HK-2 (cell line): ENCODE results near the gene DYNC2I2.
A peak's percentile ranks its signal among the peaks of the same experiment; 100 is the strongest.
"Not testable (repeated sequence)": the region's sequence is repeated elsewhere in the genome, so short reads cannot be mapped to it uniquely, and the experiment has no call there.

Experiments
- DNase-seq: peaks from one replicate; pipeline ENCODE4 v3.0.0-alpha.2; 2018; ENCODE audit not compliant: unreplicated experiment

DYNC2I2 gene

DNA sequence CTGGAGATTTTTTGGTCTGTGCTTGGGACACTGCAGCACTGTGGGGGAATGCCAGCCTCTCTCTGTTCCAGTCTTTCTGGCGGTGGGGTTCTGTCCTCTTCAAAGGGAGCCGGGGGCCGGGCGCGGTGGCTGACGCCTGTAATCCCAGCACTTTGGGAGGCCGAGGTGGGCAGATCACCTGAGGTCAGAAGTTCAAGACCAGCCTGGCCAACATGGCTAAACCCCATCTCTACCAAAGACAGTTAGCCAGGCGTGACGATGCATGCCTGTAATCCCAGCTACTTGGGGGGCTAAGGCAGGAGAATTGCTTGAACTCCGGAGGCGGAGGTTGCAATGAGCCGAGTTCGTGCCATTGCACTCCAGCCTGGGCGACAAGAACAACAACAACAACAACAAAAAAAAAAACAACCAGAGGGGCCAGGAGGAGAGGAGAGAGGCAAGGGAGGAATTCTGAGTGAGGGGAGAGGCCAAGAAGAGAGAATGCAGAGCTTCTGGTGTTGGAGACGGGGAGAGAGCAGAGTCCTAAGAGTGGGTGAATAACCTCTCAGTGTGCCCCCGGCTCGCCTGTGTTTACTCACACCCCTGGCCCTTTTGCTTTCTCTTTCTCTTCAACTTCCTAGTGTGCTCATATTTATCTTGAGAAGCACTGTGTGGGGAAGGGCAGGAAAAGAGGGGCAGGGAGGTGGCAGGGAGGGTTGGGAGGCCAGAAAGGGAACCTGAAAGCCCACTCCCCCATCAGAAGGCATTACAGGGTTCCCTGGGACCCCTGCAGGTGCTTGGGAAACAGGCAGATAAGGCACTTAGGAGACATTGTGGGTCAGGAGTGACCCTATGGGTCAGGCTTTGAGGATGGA, 29.2 kb upstream of the DYNC2I2 start:
- no peak for DNase-seq

DNA sequence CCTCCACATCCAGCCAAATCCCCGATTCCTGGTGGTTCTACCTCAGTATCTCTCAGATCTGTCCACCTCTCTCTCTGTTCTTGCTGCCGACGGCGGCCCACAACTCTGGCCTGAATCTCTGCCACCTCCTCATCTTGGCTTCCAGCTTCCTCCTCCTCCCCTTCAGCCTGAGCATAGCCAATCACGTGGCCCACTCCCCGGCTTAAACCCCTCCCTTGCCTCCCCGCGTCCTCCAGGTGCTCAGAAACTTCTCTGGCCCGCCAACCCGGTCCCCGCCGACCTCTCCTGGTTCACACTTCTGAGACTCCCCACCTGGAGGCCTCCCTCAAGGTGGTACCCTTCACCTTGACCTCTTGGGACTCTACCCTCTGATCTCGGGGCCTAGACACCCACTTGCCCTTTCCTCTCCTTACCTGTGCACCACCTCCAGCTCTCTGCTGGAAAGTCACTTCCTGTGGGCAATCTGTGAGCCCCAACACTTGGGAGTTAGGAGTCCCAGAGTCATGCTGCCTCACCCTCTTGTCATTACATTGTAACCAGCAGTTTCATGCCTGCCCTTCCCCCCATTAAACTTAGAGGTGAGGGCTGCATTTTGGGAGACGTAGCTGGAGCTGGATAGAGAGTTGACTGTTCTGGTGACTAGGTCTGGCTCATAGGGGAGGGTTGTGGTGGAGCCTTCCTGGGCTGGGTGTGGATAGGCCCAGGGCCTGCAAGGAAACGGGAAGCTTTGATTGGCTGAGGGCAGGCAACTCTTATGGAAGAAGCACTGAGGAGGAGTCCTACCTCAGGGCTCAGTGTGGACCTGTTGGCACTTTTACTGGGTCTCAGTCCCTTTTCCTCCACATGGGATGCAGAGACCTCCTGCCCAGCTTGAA, 27.9 kb upstream of the DYNC2I2 start:
- DNase-seq, result peak; percentile 87

DNA sequence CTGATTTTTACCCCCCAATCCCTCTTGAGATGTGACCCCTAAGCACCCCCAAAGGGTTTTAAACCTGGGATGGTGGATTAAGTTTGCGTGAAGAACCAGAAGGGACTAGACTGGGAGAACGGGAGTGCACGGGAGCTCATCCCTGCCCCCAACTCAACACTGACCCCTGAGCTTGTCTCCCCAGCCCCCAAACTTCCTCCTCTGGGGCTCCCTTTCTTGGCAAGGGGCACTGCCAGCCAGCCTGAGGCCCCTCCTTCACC, 27.3 kb upstream of the DYNC2I2 start:
- no peak for DNase-seq

DNA sequence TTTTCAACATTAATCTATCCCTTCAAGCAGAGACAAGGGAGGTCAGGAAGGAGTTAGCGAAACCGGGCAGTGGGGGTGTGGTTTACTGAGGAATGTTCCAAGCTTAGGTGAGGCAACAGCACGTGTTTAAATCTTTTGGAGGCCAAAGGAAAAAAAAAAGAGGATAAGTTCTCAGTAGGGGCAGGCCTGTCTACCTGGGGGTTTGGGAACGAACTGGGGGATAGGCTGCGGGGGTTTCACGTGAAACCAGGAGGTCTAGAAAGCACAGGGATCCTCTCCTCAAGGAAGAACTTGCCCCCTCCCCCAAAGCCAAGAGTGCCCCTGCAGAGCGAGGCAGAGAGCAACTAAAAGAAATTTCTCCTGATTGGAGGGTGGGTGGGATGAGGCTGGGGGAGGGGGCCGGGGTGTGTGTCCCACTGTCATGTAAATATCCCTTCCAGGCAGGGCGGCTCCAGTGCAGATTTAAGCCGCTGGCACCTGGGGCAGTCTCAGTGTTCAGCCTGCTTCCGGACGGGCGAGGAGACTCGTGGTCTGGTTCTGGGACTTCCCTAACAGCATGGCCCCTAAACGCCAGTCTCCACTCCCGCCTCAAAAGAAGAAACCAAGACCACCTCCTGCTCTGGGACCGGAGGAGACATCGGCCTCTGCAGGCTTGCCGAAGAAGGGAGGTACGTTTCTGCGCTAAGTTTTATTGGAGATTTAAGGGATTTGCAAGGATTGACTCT, 26.9 kb upstream of the DYNC2I2 start:
- DNase-seq, result peak; percentile 66

DNA sequence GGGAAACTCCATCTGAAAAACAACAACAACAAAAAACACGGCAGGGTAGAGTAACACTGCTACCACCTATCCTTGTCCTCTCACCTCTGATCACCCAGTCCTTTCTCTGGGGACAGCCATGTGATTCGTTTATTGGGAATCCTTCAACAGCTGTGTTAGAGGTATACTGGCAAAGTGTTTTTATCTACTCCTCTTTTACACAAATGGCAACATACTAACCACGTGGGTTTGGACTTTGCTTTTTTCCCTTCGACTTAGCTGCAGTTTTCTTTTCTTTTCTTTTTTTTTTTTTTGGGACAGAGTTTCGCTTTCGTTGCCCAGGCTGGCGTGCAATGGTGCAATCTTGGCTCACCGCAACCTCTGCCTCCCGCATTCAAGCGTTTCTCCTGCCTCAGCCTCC, 21.1 kb upstream of the DYNC2I2 start:
- DNase-seq, result no peak

DNA sequence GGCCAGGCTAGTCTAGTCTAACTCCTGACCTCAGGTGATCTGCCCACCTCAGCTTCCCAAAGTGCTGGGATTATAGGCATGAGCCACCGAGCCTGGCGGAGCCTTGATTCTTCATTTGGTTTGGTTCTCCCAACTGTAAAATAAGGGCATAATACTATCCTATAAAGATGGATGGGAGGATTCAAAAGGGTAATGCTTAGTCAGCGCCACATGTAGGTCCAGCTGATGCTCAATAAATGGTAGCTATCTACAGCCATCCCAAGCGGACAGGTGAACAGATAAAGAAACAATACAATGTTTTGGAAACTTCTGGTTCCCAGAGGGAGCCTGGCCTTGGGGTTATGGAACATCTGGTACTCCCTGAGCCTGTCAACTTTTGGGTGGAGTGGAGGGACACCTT, 18.7 kb upstream of the DYNC2I2 start:
- DNase-seq, result no peak

DNA sequence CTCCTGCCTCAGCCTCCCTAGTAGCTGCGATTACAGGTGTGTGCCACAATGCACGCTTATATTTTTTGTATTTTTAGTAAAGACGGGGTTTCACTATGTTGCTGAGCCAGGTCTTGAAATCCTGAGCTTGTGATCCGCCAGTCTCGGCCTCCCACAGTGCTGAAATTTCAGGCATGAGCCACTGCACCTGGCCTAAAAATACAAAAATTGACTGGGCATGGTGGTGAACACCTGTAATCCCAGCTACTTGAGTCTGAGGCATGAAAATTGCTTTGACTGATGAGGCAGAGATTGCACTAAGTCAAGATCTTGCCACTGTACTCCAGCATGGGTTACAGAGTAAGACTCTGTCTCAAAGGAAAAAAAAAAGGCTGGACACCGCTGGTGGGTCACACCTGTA, 13.1 kb upstream of the DYNC2I2 start:
- no peak for DNase-seq

DNA sequence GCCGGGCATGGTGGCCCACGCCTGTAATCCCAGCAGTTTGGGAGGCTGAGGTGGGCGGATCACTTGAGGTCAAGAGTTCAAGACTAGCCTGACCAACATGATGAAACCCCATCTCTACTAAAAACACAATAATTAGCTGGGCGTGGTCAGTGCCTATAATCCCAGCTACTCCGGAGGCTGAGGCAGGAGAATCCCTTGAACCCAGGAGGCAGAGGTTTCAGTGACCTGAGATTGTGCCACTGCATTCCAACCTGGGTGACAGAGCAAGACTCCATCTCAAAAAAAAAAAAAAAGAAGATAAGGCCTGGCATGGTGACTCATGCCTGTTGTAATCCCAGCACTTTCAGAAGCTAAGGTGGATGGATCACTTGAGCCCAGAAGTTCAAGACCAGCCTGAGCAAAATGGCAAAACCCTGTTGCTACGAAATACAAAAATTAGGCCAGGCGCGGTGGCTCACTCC, 9.9 kb upstream of the DYNC2I2 start:
- DNase-seq, result not testable (repeated sequence)

DNA sequence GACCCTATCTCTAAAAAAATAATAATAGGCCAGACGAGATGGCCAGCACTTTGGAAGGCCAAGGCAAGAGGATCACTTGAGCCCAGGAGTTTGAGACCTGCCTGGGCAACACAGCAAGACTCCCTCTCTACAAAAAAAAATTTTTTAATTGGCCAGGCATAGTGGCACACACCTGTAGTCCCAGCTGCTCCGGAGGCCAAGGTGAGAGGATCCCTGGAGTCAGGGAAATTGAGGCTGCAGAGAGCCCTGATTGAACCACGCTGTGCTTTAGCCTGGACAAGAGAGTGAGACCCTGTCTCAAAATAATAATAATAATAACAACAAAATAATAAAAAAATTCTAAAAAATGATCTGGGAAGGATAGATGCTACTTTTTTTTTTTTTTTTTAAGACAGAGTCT, 1.1 kb upstream of the DYNC2I2 start:
- no peak for DNase-seq

DNA sequence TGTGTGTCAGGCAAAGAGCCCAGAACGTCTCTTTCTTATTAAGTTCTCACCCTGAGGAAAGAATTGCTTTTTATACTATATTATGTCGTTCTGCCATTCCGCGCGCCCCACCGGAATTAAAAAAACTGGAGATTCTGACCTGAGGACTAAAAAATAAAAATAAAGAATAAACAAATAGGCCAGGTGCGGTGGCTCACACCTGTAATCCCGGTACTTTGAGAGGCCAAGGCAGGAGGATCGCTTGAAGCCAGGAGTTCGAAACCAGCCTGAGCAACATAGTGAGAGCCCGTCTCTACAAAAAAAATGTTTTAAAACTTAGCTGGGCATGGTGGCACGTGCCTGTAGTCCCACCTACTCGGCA, 677 bp upstream of the DYNC2I2 start:
- no peak for DNase-seq

DNA sequence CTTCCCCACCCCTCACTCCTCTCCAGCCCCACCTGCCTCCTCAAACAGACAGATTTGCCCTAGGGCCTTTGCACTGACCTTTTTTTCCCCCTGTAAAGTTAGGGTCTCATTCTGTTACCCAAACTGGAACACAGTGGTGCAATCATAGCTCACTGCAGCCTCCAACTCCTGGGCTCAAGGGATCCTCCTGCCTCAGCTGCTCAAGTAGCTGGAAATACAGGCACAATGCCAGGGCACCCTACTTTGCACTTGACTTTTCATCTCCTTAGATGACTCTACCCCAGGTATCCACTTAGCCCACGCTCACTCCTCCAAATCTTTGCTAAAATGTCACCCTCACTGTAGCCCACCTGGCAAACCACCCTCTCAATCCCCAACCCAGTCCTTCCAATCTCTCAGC, 2.2 kb downstream of the DYNC2I2 start:
- no peak for DNase-seq

DNA sequence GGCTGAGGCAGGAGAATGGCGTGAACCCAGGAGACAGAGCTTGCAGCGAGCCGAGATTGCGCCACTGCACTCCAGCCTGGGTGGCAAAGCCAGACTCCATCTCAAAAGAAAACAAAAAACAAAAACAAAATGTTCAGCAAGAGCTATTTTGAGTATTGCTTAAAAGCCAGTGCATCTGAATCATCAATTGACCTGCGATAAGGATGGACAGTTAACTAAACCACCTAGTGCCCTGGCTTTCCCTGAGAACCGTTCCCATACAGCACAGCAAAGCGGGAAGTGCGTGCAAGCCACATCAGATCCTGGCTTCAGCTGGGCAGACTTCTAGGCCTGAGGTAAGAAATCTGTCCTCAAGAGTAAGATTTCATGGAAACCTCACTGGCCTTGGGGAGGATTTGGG, 2.7 kb downstream of the DYNC2I2 start:
- no peak for DNase-seq

DNA sequence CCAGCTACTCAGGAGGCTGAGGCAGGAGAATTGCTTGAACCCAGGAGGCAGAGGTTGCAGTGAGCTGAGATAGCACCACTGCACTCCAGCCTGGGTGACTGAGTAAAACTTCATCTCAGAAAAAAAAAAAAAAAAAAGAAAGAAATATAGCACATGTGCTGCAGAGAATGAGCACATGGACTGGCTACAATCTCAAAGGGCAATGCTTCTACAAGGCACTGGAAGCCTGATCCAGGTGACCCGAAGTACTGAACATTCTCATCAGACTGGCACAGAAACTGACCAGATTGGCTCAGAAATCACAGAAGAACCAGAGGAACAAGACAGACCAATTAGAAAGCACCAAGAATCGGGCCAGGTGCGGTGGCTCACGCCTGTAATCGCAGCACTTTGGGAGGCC, 4.8 kb downstream of the DYNC2I2 start:
- DNase-seq, result no peak

DNA sequence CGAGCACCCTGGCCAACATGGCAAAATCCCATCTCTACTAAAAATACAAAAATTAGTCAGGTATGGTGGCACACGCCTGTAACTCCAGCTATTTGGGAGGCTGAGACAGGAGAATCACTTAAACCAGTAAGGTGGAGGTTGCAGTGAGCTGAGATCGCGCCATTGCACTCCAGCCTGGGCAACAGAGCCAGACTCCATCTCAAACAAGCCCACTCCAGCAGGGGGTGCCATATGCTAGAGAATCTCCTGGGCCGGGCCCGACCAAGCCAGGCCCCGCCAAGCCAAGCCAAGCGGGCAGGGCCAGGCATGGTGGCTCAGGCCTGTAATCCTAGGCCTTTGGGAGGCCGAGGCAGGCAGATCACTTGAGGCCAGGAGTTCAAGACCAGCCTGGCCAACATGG, 8.4 kb downstream of the DYNC2I2 start:
- DNase-seq, result not testable (repeated sequence)

DNA sequence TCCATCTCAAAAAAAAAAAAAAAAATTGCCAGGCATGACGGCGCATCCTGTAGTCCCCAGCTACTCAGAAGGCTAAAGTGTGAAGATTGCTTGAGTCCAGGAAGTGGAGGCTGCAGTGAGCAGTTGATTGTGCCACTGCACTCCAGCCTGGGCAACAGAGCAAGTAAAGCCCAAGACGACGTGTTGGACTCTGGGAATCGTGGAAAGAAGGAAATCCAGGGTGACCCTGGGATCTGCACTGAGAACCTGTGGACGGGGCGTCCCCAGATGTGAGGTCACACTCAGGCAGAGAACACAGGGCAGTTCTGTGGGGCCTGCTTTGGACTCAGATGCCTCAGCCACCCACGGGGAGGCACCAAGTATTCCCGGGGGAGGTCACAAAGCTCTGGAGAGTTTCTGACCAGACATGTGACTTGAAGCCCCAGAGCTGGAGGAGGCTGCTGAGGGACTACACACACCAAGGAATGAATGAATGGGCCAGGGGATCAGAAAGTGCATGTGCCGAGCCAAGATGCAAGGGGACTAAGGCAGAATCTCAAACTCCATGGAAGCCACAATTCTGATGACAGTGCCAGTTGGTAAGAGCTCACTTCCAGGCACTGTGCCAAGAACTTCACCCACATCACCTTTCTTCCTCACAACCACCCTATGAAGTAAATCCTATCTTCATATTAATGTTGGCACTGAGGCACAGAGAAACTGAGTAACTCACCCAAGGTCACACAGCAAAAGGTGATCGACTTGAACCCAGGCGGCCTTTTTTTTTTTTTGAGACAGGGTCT, 12.9 kb downstream of the DYNC2I2 start:
- DNase-seq, result no peak

DNA sequence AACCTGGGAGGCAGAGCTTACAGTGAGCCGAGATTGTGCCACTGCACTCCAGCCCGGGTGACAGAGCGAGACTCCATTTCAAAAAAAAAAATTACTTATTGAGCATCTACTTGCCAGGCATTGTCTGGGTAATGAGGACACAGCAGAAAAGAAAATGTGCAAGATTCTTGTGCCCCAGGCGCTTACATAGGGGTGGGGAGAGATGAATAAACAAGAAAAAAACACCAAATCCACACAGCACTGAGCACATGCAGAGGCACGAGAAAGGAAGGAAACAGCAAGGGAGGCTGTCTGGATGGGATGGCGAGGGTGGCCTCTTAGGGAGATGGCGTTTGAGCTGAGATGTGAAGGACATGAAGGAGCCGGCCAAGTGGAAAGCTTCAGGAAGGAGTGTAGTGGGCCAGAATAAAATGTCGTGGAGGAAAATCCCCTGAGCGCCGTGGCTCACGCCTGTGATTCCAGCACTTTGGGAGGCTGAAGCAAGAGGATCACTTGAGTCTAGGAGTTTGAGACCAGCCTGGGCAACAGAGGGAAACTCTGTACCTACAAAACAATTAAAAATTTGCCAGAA, 13.9 kb downstream of the DYNC2I2 start:
- no peak for DNase-seq

DNA sequence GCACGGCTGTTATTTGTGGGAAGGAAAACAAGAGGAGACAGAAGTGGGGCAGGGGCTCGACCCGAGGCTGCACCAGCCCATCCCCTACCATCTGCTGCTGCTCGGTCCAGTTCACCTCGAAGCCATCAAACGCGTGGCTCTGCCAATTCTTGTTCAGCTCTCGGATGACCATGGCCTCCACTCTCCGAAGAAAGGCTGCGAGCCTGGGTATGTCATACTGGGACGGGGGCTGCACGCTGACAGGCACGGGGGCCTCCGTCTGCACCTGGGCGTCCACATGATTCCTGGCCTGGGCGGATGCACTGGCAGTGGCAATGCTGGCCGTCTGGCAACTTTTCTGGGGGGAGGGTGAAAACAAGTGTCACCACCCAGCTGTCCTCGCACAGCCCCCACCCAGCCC, 16.0 kb downstream of the DYNC2I2 start:
- DNase-seq, result no peak

DNA sequence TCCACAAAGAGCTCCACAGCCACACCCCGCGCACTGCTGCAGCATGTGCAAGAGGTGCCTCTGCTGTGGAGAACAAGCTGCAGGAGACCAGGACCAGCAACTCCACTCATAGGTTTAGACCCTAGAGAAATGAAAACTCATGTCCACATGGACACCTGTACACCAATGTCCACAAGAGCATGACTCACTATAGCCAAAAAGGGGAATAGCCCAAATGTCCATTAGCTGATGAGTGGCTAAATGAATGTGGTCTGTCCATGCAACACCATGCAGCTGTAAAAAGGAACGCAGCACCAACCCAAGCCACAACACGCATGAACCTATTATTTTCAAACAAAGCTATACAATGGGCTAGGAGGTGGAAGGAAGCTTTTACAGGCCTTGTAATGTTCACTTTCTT, 18.1 kb downstream of the DYNC2I2 start:
- no peak for DNase-seq

DNA sequence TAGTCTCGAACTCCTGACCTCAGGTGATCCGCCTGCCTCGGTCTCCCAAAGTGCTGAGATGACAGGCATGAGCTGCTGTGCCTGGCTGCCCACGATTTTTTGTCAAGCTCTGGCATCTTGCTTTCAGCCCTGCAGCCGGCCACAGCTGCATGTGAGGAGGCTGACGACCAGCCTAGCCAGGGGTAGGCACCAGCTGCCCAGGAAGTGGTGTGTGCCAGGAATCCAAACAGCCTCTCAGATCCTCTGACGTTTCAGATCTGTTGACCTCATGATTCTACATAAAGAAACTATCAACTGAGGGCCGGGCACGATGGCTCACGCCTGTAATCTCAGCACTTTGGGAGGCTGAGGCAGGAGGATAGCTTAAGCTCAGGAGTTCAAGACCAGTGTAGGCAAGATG, 19.0 kb downstream of the DYNC2I2 start:
- DNase-seq, result no peak

DNA sequence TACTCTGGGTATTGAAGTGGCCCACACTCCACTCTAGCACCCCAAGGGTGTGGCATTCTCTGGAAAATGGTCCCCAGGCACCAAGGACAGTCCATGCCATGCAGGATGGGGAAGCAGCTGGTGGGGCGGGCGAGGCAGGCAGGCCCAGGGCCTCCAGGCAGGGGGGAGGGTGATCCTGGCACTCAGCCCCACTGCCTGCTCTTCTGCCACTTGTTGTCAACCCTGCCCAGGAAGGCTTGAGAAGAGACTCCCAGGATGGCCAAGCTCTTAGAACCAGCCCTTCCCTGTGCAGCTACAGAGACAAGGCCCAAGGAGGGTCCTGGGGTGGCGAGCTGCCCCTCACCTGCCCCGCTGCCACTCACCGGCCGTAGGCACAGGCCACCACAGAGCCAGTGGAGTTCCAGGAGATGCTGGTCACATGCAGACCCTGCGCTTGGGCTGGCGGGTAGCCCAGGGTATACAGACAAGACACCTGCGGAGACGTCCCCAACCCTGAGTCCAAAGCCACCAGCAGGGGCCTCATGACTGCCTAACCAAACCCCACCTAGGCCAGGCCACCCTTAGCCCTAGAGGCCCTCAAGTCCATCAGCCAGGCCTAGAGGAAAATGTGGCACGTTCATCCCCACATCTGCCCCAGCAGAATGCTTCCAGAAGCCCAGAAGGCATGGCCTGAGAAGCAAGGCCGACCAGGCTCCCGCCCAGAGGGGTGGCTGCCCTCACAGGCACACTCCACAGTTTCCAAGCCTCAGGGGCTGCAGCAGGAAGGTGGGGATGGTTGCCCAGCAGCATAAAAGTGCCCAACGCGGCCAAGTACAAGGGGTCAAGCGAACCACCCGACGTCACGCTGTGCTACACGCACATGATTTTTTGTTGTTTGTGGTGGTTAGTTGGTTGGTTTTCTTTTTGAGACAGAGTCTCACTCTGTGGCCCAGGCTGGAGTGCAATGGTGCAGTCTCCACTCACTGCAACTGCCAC, 19.8 kb downstream of the DYNC2I2 start:
- DNase-seq, result no peak
